ENCODE measurements around the gene SLC1A4. TPM values are rescaled to one million over a fixed set of nuclear protein-coding genes. Genes with fewer than 3 reads are reported as not detected.
A peak's percentile ranks its signal among the peaks of the same experiment; 100 is the strongest.

Gene SLC1A4
- total RNA-seq, 1 experiment from 2014 or later = 35.0 TPM

GRCh38 chr2:65020943-65021528 lies 31.8 kb downstream of the SLC1A4 start:
- BruUV-seq (replicated peaks) = no TSS peak
- no peak overlapping the region for H3K4me3 Mint-ChIP-seq (ENCODE audit: unreplicated experiment)
- H3K27me3 ChIP-seq (replicated peaks; ENCODE audit: control insufficient read depth, insufficient read depth, low read length) = no peaks in the 10 kb centered on the region; the same call in 1 of the 2 replicates
- peaks cover 14% of the 10 kb centered on the region for H3K4me1 ChIP-seq
- DNase-seq = no peak
- H3K36me3 Mint-ChIP-seq (ENCODE audit: insufficient read depth, unreplicated experiment) = peaks cover 18% of the 10 kb centered on the region
- ChIA-PET POLR2A (no interaction called here), CTCF (no interaction called here)
- H3K36me3 ChIP-seq (ENCODE audit: control insufficient read depth, insufficient read depth, low read length) = no peaks in the 10 kb centered on the region
- H3K27me3 Mint-ChIP-seq (ENCODE audit: insufficient read depth, unreplicated experiment) = no peaks in the 10 kb centered on the region
- no peaks in the 10 kb centered on the region for H3K9me3 Mint-ChIP-seq (ENCODE audit: unreplicated experiment)
- no peak for TF ChIP-seq CTCF (IDR thresholded peaks at IDR 0.05; ENCODE audit: insufficient read depth in 1 of 2, low read depth in 1 of 2, low read length in 1 of 2, severe bottlenecking in 1 of 2, unreplicated experiment in 1 of 2)
- no peak overlapping the region for H3K4me3 ChIP-seq (ENCODE audit: low read depth, low read length)
- H3K27ac Mint-ChIP-seq (ENCODE audit: unreplicated experiment) = no peak overlapping the region
- H3K9me3 ChIP-seq = no peaks in the 10 kb centered on the region
- intact Hi-C loops (cut with micrococcal nuclease; ENCODE audit: unreplicated experiment) = no loop called here
- H3K4me1 Mint-ChIP-seq (ENCODE audit: low read depth, unreplicated experiment) = peaks cover 13% of the 10 kb centered on the region

- POLR2A ChIA-PET = no interaction called here
- no peak overlapping the region for H3K27ac Mint-ChIP-seq (ENCODE audit: unreplicated experiment)
- BruUV-seq (replicated peaks) = no TSS peak
- peaks cover 18% of the 10 kb centered on the region for H3K36me3 Mint-ChIP-seq (ENCODE audit: insufficient read depth, unreplicated experiment)
- no peaks in the 10 kb centered on the region for H3K9me3 Mint-ChIP-seq (ENCODE audit: unreplicated experiment)
- no peaks in the 10 kb centered on the region for H3K9me3 ChIP-seq
- no peak overlapping the region for H3K4me3 Mint-ChIP-seq (ENCODE audit: unreplicated experiment)
- intact Hi-C loops (cut with micrococcal nuclease; ENCODE audit: unreplicated experiment) = no loop called here
- no peaks in the 10 kb centered on the region for H3K27me3 Mint-ChIP-seq (ENCODE audit: insufficient read depth, unreplicated experiment)
- peaks cover 18% of the 10 kb centered on the region for H3K4me1 ChIP-seq
- H3K4me3 ChIP-seq (ENCODE audit: low read depth, low read length) = no peak overlapping the region
- no peaks in the 10 kb centered on the region; the same call in 1 of the 2 replicates for H3K27me3 ChIP-seq (replicated peaks; ENCODE audit: control insufficient read depth, insufficient read depth, low read length)
- peak in 1 of 2 experiments; percentile 56 for DNase-seq
- peaks cover 16% of the 10 kb centered on the region for H3K4me1 Mint-ChIP-seq (ENCODE audit: low read depth, unreplicated experiment)
- no peaks in the 10 kb centered on the region for H3K36me3 ChIP-seq (ENCODE audit: control insufficient read depth, insufficient read depth, low read length)
- TF ChIP-seq CTCF (IDR thresholded peaks at IDR 0.05; ENCODE audit: insufficient read depth in 1 of 2, low read depth in 1 of 2, low read length in 1 of 2, severe bottlenecking in 1 of 2, unreplicated experiment in 1 of 2) = no peak
- CTCF ChIA-PET = no interaction called here
Measured at GRCh38 chr2:65021709-65022108, 32.5 kb downstream of the SLC1A4 start.

- H3K4me1 Mint-ChIP-seq (ENCODE audit: low read depth, unreplicated experiment) = peaks cover 16% of the 10 kb centered on the region
- TF ChIP-seq CTCF (IDR thresholded peaks at IDR 0.05; ENCODE audit: insufficient read depth in 1 of 2, low read depth in 1 of 2, low read length in 1 of 2, severe bottlenecking in 1 of 2, unreplicated experiment in 1 of 2) = no peak
- no peaks in the 10 kb centered on the region for H3K27me3 Mint-ChIP-seq (ENCODE audit: insufficient read depth, unreplicated experiment)
- no peaks in the 10 kb centered on the region for H3K9me3 Mint-ChIP-seq (ENCODE audit: unreplicated experiment)
- H3K36me3 Mint-ChIP-seq (ENCODE audit: insufficient read depth, unreplicated experiment) = peaks cover 18% of the 10 kb centered on the region
- Histone ChIP-seq H3K4me3 (ENCODE audit: low read depth, low read length) (no peak overlapping the region), H3K27me3 (replicated peaks; ENCODE audit: control insufficient read depth, insufficient read depth, low read length) (no peaks in the 10 kb centered on the region; the same call in 1 of the 2 replicates), H3K4me1 (peaks cover 18% of the 10 kb centered on the region), H3K36me3 (ENCODE audit: control insufficient read depth, insufficient read depth, low read length) (no peaks in the 10 kb centered on the region), H3K9me3 (no peaks in the 10 kb centered on the region)
- ChIA-PET CTCF (no interaction called here), POLR2A (no interaction called here)
- TSS peak; percentile 61 for BruUV-seq (replicated peaks)
- no peak overlapping the region for H3K4me3 Mint-ChIP-seq (ENCODE audit: unreplicated experiment)
- intact Hi-C loops (cut with micrococcal nuclease; ENCODE audit: unreplicated experiment) = no loop called here
- H3K27ac Mint-ChIP-seq (ENCODE audit: unreplicated experiment) = no peak overlapping the region
- DNase-seq = no peak
Measured at GRCh38 chr2:65022189-65022588, 33.0 kb downstream of the SLC1A4 start.

Measured in Caco-2 (cell line).